ENCODE data around the gene RSL24D1. TPM values are rescaled to one million over a fixed set of nuclear protein-coding genes. Genes with fewer than 3 reads are reported as not detected.

RSL24D1 gene
- total RNA-seq, 1 donor from 2014 or later, result 14.2 TPM

Other genes starting within 250 kb of the RSL24D1 start
- 16.7 TPM for gene RAB27A, start 92.9 kb upstream of the RSL24D1 start, total RNA-seq
- 7.0 TPM for gene PIGBOS1, start 122.2 kb upstream of the RSL24D1 start, total RNA-seq
- gene PIGB, start 122.3 kb upstream of the RSL24D1 start, total RNA-seq, result 5.4 TPM
- 60.2 TPM for gene CCPG1, start 211.4 kb upstream of the RSL24D1 start, total RNA-seq
- gene PIERCE2, start 211.6 kb upstream of the RSL24D1 start, total RNA-seq, result 0.60 TPM